H9 (cell line): Measurements from ENCODE around the gene CPNE5. TPM values are rescaled to one million over a fixed set of nuclear protein-coding genes. Genes with fewer than 3 reads are reported as not detected.

Source experiments
- DNase-seq: peaks from one replicate; pipeline ENCODE4 v3.0.0-alpha.2; 2017
- H2AFZ ChIP-seq: one replicate; pipeline ENCODE4 v1.6.1; 2013; ENCODE audit warnings: mild to moderate bottlenecking, low read length, control low read depth, moderate library complexity
- H2AK5ac ChIP-seq: 2 replicates; pipeline ENCODE4 v1.6.1; 2013; ENCODE audit warnings: low read length, control low read depth, mixed read lengths; ENCODE audit not compliant: insufficient read length
- H2BK120ac ChIP-seq: one replicate; pipeline ENCODE4 v1.6.1; 2013; ENCODE audit warnings: low read depth, mild to moderate bottlenecking, low read length, control low read depth, inconsistent platforms; ENCODE audit not compliant: poor library complexity, severe bottlenecking
- H2BK12ac ChIP-seq: 2 replicates; pipeline ENCODE4 v1.6.1; 2013; ENCODE audit warnings: low read length, control low read depth, mixed read lengths, low read depth; ENCODE audit not compliant: insufficient read length
- H2BK15ac ChIP-seq: 2 replicates; pipeline ENCODE4 v1.6.1; 2013; ENCODE audit warnings: low read depth, low read length, control low read depth
- H2BK20ac ChIP-seq: one replicate; pipeline ENCODE4 v1.6.1; 2013; ENCODE audit warnings: low read depth, mild to moderate bottlenecking, low read length, control low read depth, inconsistent platforms; ENCODE audit not compliant: poor library complexity, severe bottlenecking
- H2BK5ac ChIP-seq: 2 replicates; pipeline ENCODE4 v1.6.1; 2013; ENCODE audit warnings: low read length, control low read depth, mixed read lengths; ENCODE audit not compliant: insufficient read length
- H3K14ac ChIP-seq: 2 replicates; pipeline ENCODE4 v1.6.1; 2013; ENCODE audit warnings: low read length, control low read depth; ENCODE audit not compliant: insufficient read depth
- H3K18ac ChIP-seq: 2 replicates; pipeline ENCODE4 v1.6.1; 2013; ENCODE audit warnings: low read depth, mild to moderate bottlenecking, mixed read lengths, low read length, control low read depth; ENCODE audit not compliant: insufficient read length
- H3K23ac ChIP-seq: 2 replicates; pipeline ENCODE4 v1.6.1; 2013; ENCODE audit warnings: low read length, control low read depth, mixed read lengths, low read depth; ENCODE audit not compliant: insufficient read length
- H3K23me2 ChIP-seq: 2 replicates; pipeline ENCODE4 v1.6.1; 2013; ENCODE audit warnings: low read depth, mild to moderate bottlenecking, mixed read lengths, low read length, control low read depth; ENCODE audit not compliant: insufficient read length, poor library complexity, severe bottlenecking
- H3K27ac ChIP-seq: 2 replicates; pipeline ENCODE4 v1.5.1; 2013; ENCODE audit warnings: low read length, control low read depth, mixed read lengths, low read depth; ENCODE audit not compliant: insufficient read length
- H3K27me3 ChIP-seq: 2 replicates; pipeline ENCODE4 v1.6.1; 2013; ENCODE audit warnings: low read length, control low read depth, inconsistent platforms; ENCODE audit not compliant: insufficient read depth
- H3K4ac ChIP-seq: 2 replicates; pipeline ENCODE4 v1.6.1; 2013; ENCODE audit warnings: low read depth, mild to moderate bottlenecking, control low read depth, inconsistent platforms, low read length, moderate library complexity
- H3K4me1 ChIP-seq: 2 replicates; pipeline ENCODE4 v1.6.1; 2013; ENCODE audit warnings: low read length, control low read depth, inconsistent platforms; ENCODE audit not compliant: insufficient read depth
- H3K4me2 ChIP-seq: 2 replicates; pipeline ENCODE4 v1.6.1; 2013; ENCODE audit warnings: low read length, control low read depth, mixed read lengths; ENCODE audit not compliant: insufficient read length, insufficient read depth
- H3K56ac ChIP-seq: 2 replicates; pipeline ENCODE4 v1.6.1; 2013; ENCODE audit warnings: low read depth, mild to moderate bottlenecking, mixed read lengths, low read length, control low read depth; ENCODE audit not compliant: insufficient read length
- H3K79me1 ChIP-seq: 2 replicates; pipeline ENCODE4 v1.6.1; 2013; ENCODE audit warnings: low read depth, mild to moderate bottlenecking, moderate library complexity, low read length, control low read depth, inconsistent platforms; ENCODE audit not compliant: insufficient read depth, poor library complexity, severe bottlenecking
- H3K79me2 ChIP-seq: 2 replicates; pipeline ENCODE4 v1.6.1; 2013; ENCODE audit warnings: low read length, control low read depth, inconsistent platforms; ENCODE audit not compliant: insufficient read depth
- H3K9ac ChIP-seq: 2 replicates; pipeline ENCODE4 v1.6.1; 2013; ENCODE audit warnings: low read length, control low read depth, mixed read lengths; ENCODE audit not compliant: insufficient read length; ENCODE audit errors: extremely low read depth
- H3K9me3 ChIP-seq: one replicate; pipeline ENCODE4 v1.6.1; 2013; ENCODE audit warnings: low read depth, low read length, inconsistent platforms; ENCODE audit not compliant: control insufficient read depth
- H3T11ph ChIP-seq: one replicate; pipeline ENCODE4 v1.6.1; 2013; ENCODE audit warnings: mild to moderate bottlenecking, low read length, control low read depth, inconsistent platforms
- H4K20me1 ChIP-seq: one replicate; pipeline ENCODE4 v1.6.1; 2013; ENCODE audit not compliant: control insufficient read depth, insufficient read length, insufficient read depth
- H4K5ac ChIP-seq: 2 replicates; pipeline ENCODE4 v1.6.1; 2013; ENCODE audit warnings: low read depth, mild to moderate bottlenecking, mixed read lengths, low read length, control low read depth; ENCODE audit not compliant: insufficient read length
- H4K8ac ChIP-seq: replicated peaks from 2 replicates; pipeline ENCODE4 v1.6.1; 2013; ENCODE audit warnings: low read length, control low read depth, mixed read lengths, low read depth; ENCODE audit not compliant: insufficient read length
- H4K91ac ChIP-seq: 2 replicates; pipeline ENCODE4 v1.6.1; 2013; ENCODE audit warnings: low read depth, mild to moderate bottlenecking, moderate library complexity, mixed read lengths, low read length, control low read depth; ENCODE audit not compliant: insufficient read length
- H3K27ac Mint-ChIP-seq, 3 experiments: 2 replicates in 2 of 3; 3 replicates in 1 of 3; pipeline ENCODE4 v1.8.0; 2020 to 2021; ENCODE audit warnings: mixed read lengths in 3 of 3, mild to moderate bottlenecking in 1 of 3, moderate library complexity in 1 of 3
- H3K27me3 Mint-ChIP-seq: 2 replicates; pipeline ENCODE4 v1.8.0; 2021; ENCODE audit warnings: low read depth, mild to moderate bottlenecking, moderate library complexity, mixed read lengths
- H3K36me3 Mint-ChIP-seq, 3 experiments: 2 replicates in 2 of 3; 3 replicates in 1 of 3; pipeline ENCODE4 v1.8.0; 2020 to 2021; ENCODE audit warnings: low read depth in 3 of 3, mixed read lengths in 3 of 3; ENCODE audit not compliant: insufficient read depth in 1 of 3
- H3K4me1 Mint-ChIP-seq, 2 experiments: 2 replicates each; pipeline ENCODE4 v1.8.0; 2020; ENCODE audit warnings: mixed read lengths in 2 of 2
- H3K4me3 Mint-ChIP-seq, 2 experiments: 2 replicates in 1 of 2; 3 replicates in 1 of 2; pipeline ENCODE4 v1.8.0; 2020 to 2021; ENCODE audit warnings: mild to moderate bottlenecking in 2 of 2, mixed read lengths in 2 of 2, moderate library complexity in 1 of 2
- H3K9me3 Mint-ChIP-seq, 2 experiments: 2 replicates in 1 of 2; 3 replicates in 1 of 2; pipeline ENCODE4 v1.8.0; 2020; ENCODE audit warnings: mild to moderate bottlenecking in 2 of 2, mixed read lengths in 2 of 2, moderate library complexity in 1 of 2
- WGBS: extraction: QIAGEN DNeasy Blood & Tissue Kit; methylation state at CpG from one replicate; pipeline ENCODE4 v1.1.7; 2013; ENCODE audit warnings: missing lambda C conversion rate, low lambda C conversion rate, mixed read lengths; ENCODE audit not compliant: insufficient read length; ENCODE audit errors: extremely low coverage; 5-methylcytosine and 5-hydroxymethylcytosine counted together
- total RNA-seq: library from RNA; stranded (reverse); gene quantifications from 2 replicates; pipeline ENCODE4 v1.2.1, GENCODE V29; 2021
- TF ChIP-seq, protein P1 (sequence below): fragments of 200-600 bp; sonication (generic); conservative IDR thresholded peaks from 3 replicates; pipeline ENCODE4 v1.8.0; 2021; ENCODE audit warnings: antibody characterized with exemption, mild to moderate bottlenecking

Gene CPNE5
- total RNA-seq, 1 experiment from 2014 or later = 0.52 TPM

DNA sequence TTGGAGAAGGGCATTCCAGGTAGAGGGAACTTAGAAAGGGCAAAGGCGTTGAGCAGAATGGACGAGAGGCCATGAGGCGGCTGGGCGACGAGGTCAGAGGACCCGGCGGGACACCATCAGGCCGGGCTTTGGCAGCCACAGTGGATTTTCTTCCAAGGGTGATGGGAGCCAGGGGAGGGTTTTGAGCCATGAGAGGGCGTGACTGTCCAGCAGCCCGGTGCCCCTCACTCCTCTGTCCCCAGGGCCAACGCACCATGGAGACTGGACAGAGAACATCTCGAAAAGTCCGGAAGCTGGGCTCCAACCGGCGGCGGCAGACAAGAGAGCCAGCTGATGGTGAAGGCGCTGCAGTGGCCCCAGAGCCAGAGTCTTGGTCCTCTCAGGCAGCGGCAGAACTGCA, 135.3 kb downstream of the CPNE5 start:
- H2BK5ac ChIP-seq = no peak overlapping the region
- Mint-ChIP-seq H3K4me1 (no peaks in the 10 kb centered on the region), H3K27me3 (no peaks in the 10 kb centered on the region; the same call in 1 of the 2 replicates), H3K27ac (no peak overlapping the region), H3K36me3 (no peaks in the 10 kb centered on the region), H3K9me3 (no peaks in the 10 kb centered on the region), H3K4me3 (no peak overlapping the region)
- no peak for DNase-seq
- no peak overlapping the region for H3K4me2 ChIP-seq
- H2AFZ ChIP-seq = no peak overlapping the region
- H2BK15ac ChIP-seq = no peak overlapping the region
- H3K79me2 ChIP-seq = no peaks in the 10 kb centered on the region
- H3K4me1 ChIP-seq = no peaks in the 10 kb centered on the region
- TF ChIP-seq, protein P1, sequence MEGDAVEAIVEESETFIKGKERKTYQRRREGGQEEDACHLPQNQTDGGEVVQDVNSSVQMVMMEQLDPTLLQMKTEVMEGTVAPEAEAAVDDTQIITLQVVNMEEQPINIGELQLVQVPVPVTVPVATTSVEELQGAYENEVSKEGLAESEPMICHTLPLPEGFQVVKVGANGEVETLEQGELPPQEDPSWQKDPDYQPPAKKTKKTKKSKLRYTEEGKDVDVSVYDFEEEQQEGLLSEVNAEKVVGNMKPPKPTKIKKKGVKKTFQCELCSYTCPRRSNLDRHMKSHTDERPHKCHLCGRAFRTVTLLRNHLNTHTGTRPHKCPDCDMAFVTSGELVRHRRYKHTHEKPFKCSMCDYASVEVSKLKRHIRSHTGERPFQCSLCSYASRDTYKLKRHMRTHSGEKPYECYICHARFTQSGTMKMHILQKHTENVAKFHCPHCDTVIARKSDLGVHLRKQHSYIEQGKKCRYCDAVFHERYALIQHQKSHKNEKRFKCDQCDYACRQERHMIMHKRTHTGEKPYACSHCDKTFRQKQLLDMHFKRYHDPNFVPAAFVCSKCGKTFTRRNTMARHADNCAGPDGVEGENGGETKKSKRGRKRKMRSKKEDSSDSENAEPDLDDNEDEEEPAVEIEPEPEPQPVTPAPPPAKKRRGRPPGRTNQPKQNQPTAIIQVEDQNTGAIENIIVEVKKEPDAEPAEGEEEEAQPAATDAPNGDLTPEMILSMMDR = no peak
- no peaks in the 10 kb centered on the region for H3K9me3 ChIP-seq
- WGBS = no CpG with 5 or more reads among the region's 18 CpGs
- H2BK120ac ChIP-seq = no peak overlapping the region
- no peaks in the 10 kb centered on the region for H4K20me1 ChIP-seq
- H3K9ac ChIP-seq = no peak overlapping the region
- no peak overlapping the region for H4K5ac ChIP-seq
- no peak overlapping the region for H3K14ac ChIP-seq
- H4K8ac ChIP-seq = no peak overlapping the region
- no peaks in the 10 kb centered on the region for H3K27me3 ChIP-seq
- no peak overlapping the region for H4K91ac ChIP-seq
- no peak overlapping the region for H3T11ph ChIP-seq
- H3K79me1 ChIP-seq = no peaks in the 10 kb centered on the region
- no peak overlapping the region for H2BK12ac ChIP-seq
- H3K18ac ChIP-seq = no peak overlapping the region
- H3K4ac ChIP-seq = no peak overlapping the region
- no peak overlapping the region for H2AK5ac ChIP-seq
- H3K23ac ChIP-seq = no peak overlapping the region
- no peaks in the 10 kb centered on the region for H3K23me2 ChIP-seq
- no peak overlapping the region for H3K56ac ChIP-seq
- H3K27ac ChIP-seq = no peak overlapping the region
- no peak overlapping the region for H2BK20ac ChIP-seq
